Right cardiac atrium (tissue), 5 donors: Measurements from ENCODE around the gene LETM1. TPM values are rescaled to one million over a fixed set of nuclear protein-coding genes. Genes with fewer than 3 reads are reported as not detected.

Experiments used
- ATAC-seq, 2 donors: fragments of 200-7000 bp; cut with Tn5 transposase; one replicate each; pipeline versions ENCODE4 v1.8.0 to v1.9.1; 2020; ENCODE audit warnings: moderate library complexity in 2 of 2, mild to moderate bottlenecking in 1 of 2
- DNase-seq, 3 donors: peaks; one replicate each; pipeline ENCODE4 v3.0.0-alpha.2; 2020
- H3K27ac ChIP-seq: one replicate; pipeline ENCODE4 v1.5.1; 2013; ENCODE audit warnings: mild to moderate bottlenecking, low read length, control low read depth, moderate library complexity
- H3K27me3 ChIP-seq: one replicate; pipeline ENCODE4 v1.6.1; 2013; ENCODE audit not compliant: control insufficient read depth, insufficient read depth
- H3K4me1 ChIP-seq: one replicate; pipeline ENCODE4 v1.6.1; 2013; ENCODE audit warnings: low read length; ENCODE audit not compliant: control insufficient read depth, insufficient read depth
- H3K4me3 ChIP-seq: one replicate; pipeline ENCODE4 v1.5.1; 2013; ENCODE audit warnings: low read length, control low read depth
- H3K9me3 ChIP-seq: one replicate; pipeline ENCODE4 v1.6.1; 2013; ENCODE audit warnings: low read length; ENCODE audit not compliant: control insufficient read depth
- WGBS: extraction: QIAGEN DNeasy Blood & Tissue Kit; methylation state at CpG from one replicate; pipeline ENCODE4 v1.1.7; 2013; 5-methylcytosine and 5-hydroxymethylcytosine counted together
- intact Hi-C, 4 donors: fragments of 100-400 bp; cut with DNase I; formaldehyde crosslinking; loops; one replicate each; pipeline versions ENCODE4 v1.11.0 to v1.14.0; 2022 to 2023
- polyA plus RNA-seq: library from polyadenylated mRNA; stranded (reverse); fragments of 200-250 nt; gene quantifications from one replicate; pipeline ENCODE4 v1.2.3, GENCODE V29; 2013
- total RNA-seq, 4 donors: library from RNA; stranded (reverse); fragmentation: NEBNext Ultra II Directional; extraction: Animal tissue kit (Norgen Biotek cat#: 25700); gene quantifications; one replicate each; pipeline ENCODE4 v1.2.1, GENCODE V29; 2021
- donor health status: healthy with polysubstance abuse.
- donor health status: DM: no; HTN: yes; CAD: no.
- donor health status: DM: no; HTN: no; CAD: no.
- donor health status: DM: no; HTN: yes; CAD: no; lungs with severe emphysema.
- donor health status: DM: yes; HTN: yes; CAD: no.

LETM1 gene
- total and polyA plus RNA-seq, 5 donors = 19.3 to 41.7 (median 37.7) TPM

GRCh38 chr4:1813915-1814314 lies 42.0 kb downstream of the LETM1 start:
- ATAC-seq = no peak
- peak in 2 of 3 donors; percentile 29 to 32 for DNase-seq
- H3K4me1 ChIP-seq = no peaks in the 10 kb centered on the region
- WGBS = 60% methylated on average over 9 of the region's 9 CpGs
- intact Hi-C loops = loop anchor here in 3 of 4 donors (5.0 to 10.0 kb wide), 3 partner anchors 72 to 91 kb away; no protein-coding TSS in a partner anchor
- no peak overlapping the region for H3K4me3 ChIP-seq
- no peaks in the 10 kb centered on the region for H3K27me3 ChIP-seq
- no peak overlapping the region for H3K27ac ChIP-seq
- H3K9me3 ChIP-seq = no peaks in the 10 kb centered on the region

- intact Hi-C loops = loop anchor here in 3 of 4 donors (5.0 to 10.0 kb wide), 3 partner anchors 71 to 92 kb away; no protein-coding TSS in a partner anchor
- ATAC-seq (no peak), DNase-seq (peak in 2 of 3 donors; percentile 33 to 46)
- H3K4me1 ChIP-seq = no peaks in the 10 kb centered on the region
- H3K27ac ChIP-seq = no peak overlapping the region
- no peak overlapping the region for H3K4me3 ChIP-seq
- H3K27me3 ChIP-seq = no peaks in the 10 kb centered on the region
- H3K9me3 ChIP-seq = no peaks in the 10 kb centered on the region
- WGBS = 77% methylated on average over 9 of the region's 9 CpGs
These were observed 42.7 kb downstream of the LETM1 start for GRCh38 chr4:1813231-1813630.

- intact Hi-C loops = loop anchor here in 3 of 4 donors (5.0 to 10.0 kb wide), 3 partner anchors 70 to 92 kb away; no protein-coding TSS in a partner anchor
- ATAC-seq = no peak
- Histone ChIP-seq H3K4me3 (no peak overlapping the region), H3K4me1 (no peaks in the 10 kb centered on the region), H3K27me3 (no peaks in the 10 kb centered on the region), H3K27ac (no peak overlapping the region), H3K9me3 (no peaks in the 10 kb centered on the region)
- WGBS = 88% methylated on average over 11 of the region's 11 CpGs
- DNase-seq = peak in 2 of 3 donors; percentile 15 to 51
These were observed 43.2 kb downstream of the LETM1 start for GRCh38 chr4:1812720-1813119.

GRCh38 chr4:1810765-1811164 lies 45.2 kb downstream of the LETM1 start:
- no peaks in the 10 kb centered on the region for H3K9me3 ChIP-seq
- ATAC-seq (no peak), DNase-seq (peak in 1 of 3 donors; percentile 46)
- no peak overlapping the region for H3K27ac ChIP-seq
- no peaks in the 10 kb centered on the region for H3K4me1 ChIP-seq
- WGBS = 90% methylated on average over 10 of the region's 10 CpGs
- H3K27me3 ChIP-seq = no peaks in the 10 kb centered on the region
- H3K4me3 ChIP-seq = no peak overlapping the region
- intact Hi-C loops = loop anchor here in 3 of 4 donors (2.0 to 10.0 kb wide), 4 partner anchors 64 to 94 kb away; no protein-coding TSS in a partner anchor

DNA sequence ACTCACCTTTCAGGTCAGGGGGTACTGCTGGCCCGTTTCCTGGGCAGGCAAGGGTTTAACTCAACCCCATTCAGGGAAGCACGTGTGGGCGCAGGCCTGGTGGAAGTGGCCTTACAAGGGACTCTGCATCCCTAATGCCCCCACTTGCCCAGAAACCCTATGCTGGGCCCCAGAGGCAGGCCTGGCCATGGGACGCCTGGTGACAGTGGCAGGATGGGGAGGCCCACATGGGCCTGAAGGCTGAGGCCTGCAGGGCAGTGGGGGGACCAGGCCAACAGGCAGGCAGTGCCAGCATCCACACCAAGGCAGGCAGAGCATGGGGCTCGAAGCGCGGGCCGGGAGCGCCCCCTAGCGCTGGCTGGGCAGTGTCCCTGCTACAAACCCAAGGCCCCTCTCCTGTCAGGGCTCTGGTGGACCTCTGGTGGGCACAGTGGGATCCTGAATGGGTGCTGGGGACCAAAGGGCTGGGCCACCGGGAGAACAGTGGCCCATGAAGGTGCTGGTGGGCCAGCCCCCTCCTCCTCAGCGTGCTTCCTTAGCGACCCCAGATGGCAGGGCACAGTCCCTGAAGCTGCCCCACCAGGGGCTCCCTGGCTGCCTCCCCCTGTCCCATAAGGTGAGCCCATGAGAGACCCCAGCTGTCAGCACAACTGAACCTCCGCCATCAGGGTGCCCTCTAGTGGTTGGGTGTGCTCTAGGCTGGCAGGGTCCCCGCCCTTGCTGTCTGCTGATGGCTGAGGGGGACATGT lies 46.0 kb downstream of the LETM1 start:
- H3K27ac ChIP-seq = no peak overlapping the region
- H3K4me3 ChIP-seq = no peak overlapping the region
- ATAC-seq (peak; percentile 78 to 80), DNase-seq (peak; percentile 65 to 90 (median 89))
- no peaks in the 10 kb centered on the region for H3K9me3 ChIP-seq
- WGBS = 26% methylated on average over 15 of the region's 15 CpGs
- intact Hi-C loops = loop anchor here (2.0 to 10.0 kb wide), 7 partner anchors 55 to 95 kb away; no protein-coding TSS in a partner anchor
- H3K27me3 ChIP-seq = no peaks in the 10 kb centered on the region
- H3K4me1 ChIP-seq = no peaks in the 10 kb centered on the region

GRCh38 chr4:1808851-1809753 lies 46.9 kb downstream of the LETM1 start:
- peak in 1 of 3 donors; percentile 32 for DNase-seq
- intact Hi-C loops = loop anchor here in 3 of 4 donors (2.0 to 10.0 kb wide), 3 partner anchors 54 to 60 kb away; no protein-coding TSS in a partner anchor
- WGBS = 76% methylated on average over 11 of the region's 11 CpGs
- H3K4me3 ChIP-seq = no peak overlapping the region
- H3K27ac ChIP-seq = no peak overlapping the region
- no peaks in the 10 kb centered on the region for H3K4me1 ChIP-seq
- no peak for ATAC-seq
- H3K27me3 ChIP-seq = no peaks in the 10 kb centered on the region
- no peaks in the 10 kb centered on the region for H3K9me3 ChIP-seq

DNA sequence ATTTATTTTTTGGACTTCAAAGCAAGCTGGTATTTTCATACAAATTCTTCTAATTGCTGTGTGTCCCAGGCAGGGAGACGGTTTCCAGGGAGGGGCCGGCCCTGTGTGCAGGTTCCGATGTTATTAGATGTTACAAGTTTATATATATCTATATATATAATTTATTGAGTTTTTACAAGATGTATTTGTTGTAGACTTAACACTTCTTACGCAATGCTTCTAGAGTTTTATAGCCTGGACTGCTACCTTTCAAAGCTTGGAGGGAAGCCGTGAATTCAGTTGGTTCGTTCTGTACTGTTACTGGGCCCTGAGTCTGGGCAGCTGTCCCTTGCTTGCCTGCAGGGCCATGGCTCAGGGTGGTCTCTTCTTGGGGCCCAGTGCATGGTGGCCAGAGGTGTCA lies 47.6 kb downstream of the LETM1 start:
- no peak overlapping the region for H3K27ac ChIP-seq
- DNase-seq = no peak
- H3K9me3 ChIP-seq = no peaks in the 10 kb centered on the region
- no peaks in the 10 kb centered on the region for H3K4me1 ChIP-seq
- no peak for ATAC-seq
- H3K27me3 ChIP-seq = no peaks in the 10 kb centered on the region
- WGBS = 85% methylated on average over 6 of the region's 6 CpGs
- intact Hi-C loops = loop anchor here in 3 of 4 donors (2.0 to 10.0 kb wide), 3 partner anchors 54 to 60 kb away; no protein-coding TSS in a partner anchor
- H3K4me3 ChIP-seq = no peak overlapping the region

GRCh38 chr4:1807332-1807777 lies 48.6 kb downstream of the LETM1 start:
- intact Hi-C loops = loop anchor here in 2 of 4 donors (5.0 to 10.0 kb wide), 2 partner anchors 53 to 55 kb away; no protein-coding TSS in a partner anchor
- Histone ChIP-seq H3K4me3 (no peak overlapping the region), H3K27ac (no peak overlapping the region), H3K4me1 (no peaks in the 10 kb centered on the region), H3K27me3 (no peaks in the 10 kb centered on the region), H3K9me3 (no peaks in the 10 kb centered on the region)
- WGBS = 85% methylated on average over 16 of the region's 16 CpGs
- ATAC-seq (no peak), DNase-seq (peak in 2 of 3 donors; percentile 25 to 40)

GRCh38 chr4:1806596-1807331 lies 49.2 kb downstream of the LETM1 start:
- WGBS = 87% methylated on average over 41 of the region's 41 CpGs
- peak in 2 of 3 donors; percentile 42 to 66 for DNase-seq
- intact Hi-C loops = loop anchor here in 2 of 4 donors (5.0 to 10.0 kb wide), 2 partner anchors 52 to 54 kb away; no protein-coding TSS in a partner anchor

DNA sequence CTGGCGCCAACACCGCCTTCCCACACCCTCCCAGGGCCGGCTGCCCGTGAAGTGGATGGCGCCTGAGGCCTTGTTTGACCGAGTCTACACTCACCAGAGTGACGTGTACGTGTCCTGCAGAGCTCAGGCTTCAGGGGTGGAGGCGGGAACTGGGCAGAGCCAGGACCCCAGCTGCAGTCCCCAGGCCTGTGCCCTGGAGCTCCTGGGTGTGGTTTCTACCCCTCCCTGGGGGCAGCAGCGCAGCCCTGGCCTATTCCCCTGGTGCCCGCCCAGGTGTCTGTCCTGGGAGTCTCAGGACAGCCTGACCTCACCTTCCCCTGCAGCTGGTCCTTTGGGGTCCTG lies 49.8 kb downstream of the LETM1 start:
- H3K9me3 ChIP-seq = no peaks in the 10 kb centered on the region
- no peaks in the 10 kb centered on the region for H3K27me3 ChIP-seq
- no peak overlapping the region for H3K27ac ChIP-seq
- intact Hi-C loops = loop anchor here in 2 of 4 donors (5.0 to 10.0 kb wide), 2 partner anchors 51 to 54 kb away; no protein-coding TSS in a partner anchor
- DNase-seq (no peak), ATAC-seq (no peak)
- H3K4me3 ChIP-seq = no peak overlapping the region
- no peaks in the 10 kb centered on the region for H3K4me1 ChIP-seq
- 93% methylated on average over 11 of the region's 11 CpGs for WGBS

More at GRCh38 chr4:1806596-1807331, 49.2 kb downstream of the LETM1 start:
- no peaks in the 10 kb centered on the region for H3K4me1 ChIP-seq
- no peak overlapping the region for H3K27ac ChIP-seq
- H3K27me3 ChIP-seq = no peaks in the 10 kb centered on the region
- ATAC-seq = no peak
- H3K9me3 ChIP-seq = no peaks in the 10 kb centered on the region
- H3K4me3 ChIP-seq = no peak overlapping the region
